Frontal cortex (tissue), 4 donors: ENCODE measurements around the gene IGSF11. TPM values are rescaled to one million over a fixed set of nuclear protein-coding genes. Genes with fewer than 3 reads are reported as not detected.
A peak's percentile ranks its signal among the peaks of the same experiment; 100 is the strongest.
"Not testable (repeated sequence)": the region's sequence is repeated elsewhere in the genome, so short reads cannot be mapped to it uniquely, and the experiment has no call there.

Experiments
- DNase-seq, 2 donors: peaks; one replicate each; pipeline ENCODE4 v3.0.0; 2012; ENCODE audit warnings: low spot score in 2 of 2
- FAIRE-seq: peaks from 2 replicates; lab custom pipeline; 2012; peaks lifted over from hg19 to GRCh38; lab: Jason Lieb, UNC
- total RNA-seq: library from RNA; depleted of rRNA; stranded (reverse); fragments of >200 nt; gene quantifications from one replicate; pipeline ENCODE4 v1.2.3, GENCODE V29; 2014
- donor health status: control.
- donor health status: control.
- donor health status: control.

The IGSF11 gene
- total RNA-seq, 1 donor from 2014 or later: 10.2 TPM

GRCh38 chr3:118991775-118992174, 42.9 kb downstream of the IGSF11 start:
- peak; percentile 99 for FAIRE-seq

DNA sequence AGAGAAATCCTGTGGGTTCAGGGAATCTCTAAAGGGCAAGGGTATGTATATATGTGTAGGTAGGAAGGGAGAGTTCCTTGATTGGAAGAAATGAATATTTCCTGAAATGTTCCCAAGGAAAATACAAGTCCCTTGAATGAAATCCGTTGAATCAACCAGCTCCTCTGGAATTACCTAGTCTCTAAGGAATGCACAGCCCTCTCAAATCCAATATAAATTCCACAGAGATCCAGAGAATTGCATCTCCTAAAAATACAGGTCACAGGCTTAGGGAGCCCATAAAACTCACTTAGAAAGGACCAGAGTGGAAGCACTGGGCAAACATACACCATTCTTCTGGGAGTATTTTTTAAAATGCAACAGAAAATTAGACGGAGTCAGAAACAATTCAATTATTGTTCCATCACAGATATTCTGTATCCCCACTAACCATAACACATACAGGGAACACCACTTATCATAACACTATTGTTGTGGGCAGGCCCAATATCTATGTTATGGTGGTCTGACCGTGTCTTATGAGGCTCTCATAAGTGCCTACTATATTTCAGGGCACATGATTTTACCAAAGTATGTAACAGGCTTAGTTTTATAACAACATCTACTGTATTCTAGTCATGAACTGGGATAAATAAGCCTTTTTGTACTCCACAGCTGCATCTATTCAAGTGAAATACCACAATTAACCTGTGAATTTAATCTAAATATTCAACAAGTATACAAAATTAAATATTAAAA, 43.7 kb downstream of the IGSF11 start:
- DNase-seq: no peak

More at GRCh38 chr3:118991775-118992174, 42.9 kb downstream of the IGSF11 start:
- peak; percentile 35 to 42 for DNase-seq

DNA sequence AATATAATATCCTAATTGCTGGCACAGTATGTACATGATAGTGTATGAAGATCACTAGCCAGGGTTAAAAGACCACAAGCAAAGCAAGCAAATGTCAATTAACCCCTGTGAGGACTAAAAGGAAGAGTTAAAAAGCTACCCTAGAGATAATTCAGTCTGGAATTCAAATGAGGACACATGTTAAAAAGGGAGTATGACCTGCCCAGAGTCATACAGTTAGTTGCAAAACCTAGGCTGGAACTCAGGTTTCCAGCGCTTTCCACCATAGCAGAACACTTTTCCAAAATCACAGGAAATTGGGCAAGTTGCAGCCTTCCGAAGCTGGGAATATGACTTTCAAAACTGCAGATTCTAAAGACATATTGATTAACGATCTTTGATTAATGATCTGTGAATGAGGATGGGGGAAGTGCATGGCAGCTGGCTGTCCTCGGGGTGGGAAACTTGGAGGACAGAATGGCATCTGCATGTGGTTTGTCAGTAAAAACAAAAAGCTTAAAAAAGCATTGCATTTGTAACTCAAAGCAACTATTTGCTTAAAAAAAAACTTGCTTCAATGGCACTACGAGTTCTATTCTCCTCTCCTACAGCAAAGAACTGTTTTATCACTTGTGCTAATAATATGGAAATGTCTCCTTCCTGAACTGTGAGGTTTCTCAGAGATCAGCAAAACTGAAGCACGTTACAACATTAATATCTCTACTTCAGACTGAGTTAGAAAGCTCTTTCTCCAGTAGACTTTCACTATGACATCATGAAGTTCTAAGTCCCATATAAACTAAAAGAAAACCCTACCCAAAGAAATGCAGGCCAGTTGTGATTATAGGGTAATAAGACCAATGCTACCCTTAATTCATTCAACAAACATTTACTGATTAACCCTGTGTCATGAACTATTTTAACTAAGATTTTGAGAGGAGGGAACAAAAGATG, 46.2 kb downstream of the IGSF11 start:
- no peak for DNase-seq
- FAIRE-seq: no peak

More for the DNA sequence above, 43.7 kb downstream of the IGSF11 start:
- no peak for FAIRE-seq

- FAIRE-seq: peak; percentile 62
- DNase-seq: peak in 1 of 2 donors; percentile 11
These were observed 47.2 kb downstream of the IGSF11 start for GRCh38 chr3:118987477-118987876.

DNA sequence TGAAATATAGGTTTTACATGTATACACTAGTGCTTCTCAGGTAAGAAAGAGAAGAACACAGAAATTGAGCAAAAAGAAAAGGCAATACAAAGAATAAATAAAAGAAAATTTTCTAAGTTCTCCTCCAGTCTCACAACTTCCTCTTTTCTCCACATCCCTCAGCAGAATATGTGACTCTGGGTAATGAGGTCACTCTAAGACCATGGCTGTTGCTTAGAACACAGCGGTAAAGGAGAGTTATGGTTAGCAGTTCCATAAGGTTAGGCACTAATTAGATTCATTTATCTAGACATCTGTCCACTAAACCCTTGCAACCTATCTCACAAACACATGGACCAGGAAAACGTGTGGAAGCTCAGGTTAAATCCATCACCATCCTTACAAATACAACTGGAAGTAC, 47.9 kb downstream of the IGSF11 start:
- DNase-seq (no peak), FAIRE-seq (no peak)

GRCh38 chr3:118984699-118985098, 49.9 kb downstream of the IGSF11 start:
- FAIRE-seq (no peak), DNase-seq (no peak)

GRCh38 chr3:118981494-118982134, 53.0 kb downstream of the IGSF11 start:
- FAIRE-seq: no peak
- DNase-seq: no peak

- no peak for DNase-seq
These were observed 53.8 kb downstream of the IGSF11 start for GRCh38 chr3:118980832-118981231.

GRCh38 chr3:118978393-118978758, 56.3 kb downstream of the IGSF11 start:
- no peak for FAIRE-seq
- no peak for DNase-seq

More at GRCh38 chr3:118980832-118981231, 53.8 kb downstream of the IGSF11 start:
- FAIRE-seq: no peak

GRCh38 chr3:118977671-118978392, 56.8 kb downstream of the IGSF11 start:
- DNase-seq (no peak), FAIRE-seq (no peak)

DNA sequence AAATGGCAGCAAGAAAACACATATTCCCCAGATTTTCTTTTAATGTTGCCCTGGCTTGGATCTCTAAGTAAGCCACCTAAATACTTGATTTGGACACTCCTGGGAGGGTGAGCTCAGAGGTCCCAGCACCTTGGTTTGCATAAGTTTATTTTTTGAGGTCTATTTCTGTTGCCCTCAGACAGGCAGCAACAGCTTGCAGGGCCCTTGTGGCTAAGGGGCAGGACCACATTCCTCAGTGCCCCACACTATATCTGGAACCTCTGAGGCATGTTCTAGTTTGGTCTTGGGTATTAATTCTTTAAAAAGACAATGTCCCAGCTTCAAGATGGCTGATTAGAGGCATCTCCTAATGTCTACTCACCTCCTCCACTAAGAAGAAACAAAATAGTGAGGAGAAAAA, 57.5 kb downstream of the IGSF11 start:
- FAIRE-seq: no peak

DNA sequence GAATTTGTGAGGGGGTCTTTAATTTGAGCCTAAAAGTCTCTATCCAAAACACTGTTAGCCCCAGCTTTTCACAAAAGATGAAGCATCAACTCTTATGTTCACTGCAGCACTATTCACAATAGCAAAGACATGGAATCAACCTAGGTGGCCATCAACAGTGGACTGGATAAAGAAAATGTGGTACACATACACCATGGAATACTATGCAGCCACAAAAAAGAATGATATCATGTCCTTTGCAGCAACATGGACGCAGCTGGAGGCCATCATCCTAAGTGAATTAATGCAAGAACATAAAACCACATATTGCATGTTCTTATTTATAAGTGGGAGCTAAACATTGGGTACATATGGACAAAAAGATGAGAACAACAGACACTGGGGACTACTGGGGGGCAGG, 59.2 kb downstream of the IGSF11 start:
- not testable (repeated sequence) for FAIRE-seq, DNase-seq

More for the DNA sequence above, 57.5 kb downstream of the IGSF11 start:
- no peak for DNase-seq

DNA sequence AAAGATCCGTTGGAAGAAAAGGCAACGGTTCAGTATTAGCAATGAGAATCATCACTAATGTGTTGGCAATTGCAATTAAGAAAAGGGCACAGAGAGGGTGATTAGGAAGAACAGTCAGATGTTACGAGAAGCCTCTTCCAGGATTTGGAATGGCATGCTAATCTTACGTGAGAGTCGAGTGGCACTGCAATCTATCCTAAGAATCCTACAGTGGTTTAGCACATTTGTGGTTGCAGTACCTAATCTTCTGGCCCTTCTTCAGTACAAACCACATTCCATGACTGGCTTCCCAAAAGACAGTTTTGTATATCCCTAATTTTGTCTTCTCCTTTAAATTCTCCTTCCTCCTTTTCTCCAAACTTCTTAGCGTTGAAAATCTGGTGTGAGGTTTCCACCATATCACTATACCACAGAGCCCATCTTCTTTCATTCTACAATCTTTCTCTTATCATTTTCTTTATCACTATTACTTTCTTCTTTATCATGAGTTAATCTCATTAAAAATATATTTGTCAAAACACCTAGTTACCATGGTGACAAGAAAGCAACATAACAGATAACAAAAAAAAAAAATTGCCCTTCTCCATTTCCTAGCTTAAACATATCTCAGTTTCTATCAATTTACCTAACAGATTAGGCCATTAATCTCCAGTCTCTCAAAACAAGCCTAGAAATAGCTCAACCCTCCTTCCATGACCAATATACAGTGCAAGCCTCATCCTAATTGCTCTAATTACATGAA, 60.1 kb downstream of the IGSF11 start:
- FAIRE-seq (no peak), DNase-seq (no peak)

- FAIRE-seq: no peak
- no peak for DNase-seq
These were observed 61.6 kb downstream of the IGSF11 start for GRCh38 chr3:118973050-118973449.

DNA sequence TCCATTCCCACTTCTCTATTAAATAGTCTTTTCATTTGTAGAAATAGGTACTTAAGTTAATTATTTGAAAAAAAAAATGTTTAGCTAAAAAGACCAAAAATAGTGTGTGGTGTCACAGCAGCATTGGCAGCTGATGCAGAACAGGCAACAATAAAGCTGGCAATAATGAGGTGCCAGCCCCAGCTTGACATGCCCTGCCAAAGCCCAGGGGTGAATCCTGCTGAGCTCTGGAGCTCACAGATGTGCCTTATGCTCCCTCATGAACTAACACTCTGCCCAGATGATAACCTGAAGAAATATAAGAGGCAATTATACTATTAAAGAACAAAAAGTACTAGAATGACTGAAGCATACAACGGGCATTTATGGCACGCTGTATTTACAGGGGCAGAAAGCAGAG, 63.8 kb downstream of the IGSF11 start:
- DNase-seq (no peak), FAIRE-seq (peak; percentile 75)

DNA sequence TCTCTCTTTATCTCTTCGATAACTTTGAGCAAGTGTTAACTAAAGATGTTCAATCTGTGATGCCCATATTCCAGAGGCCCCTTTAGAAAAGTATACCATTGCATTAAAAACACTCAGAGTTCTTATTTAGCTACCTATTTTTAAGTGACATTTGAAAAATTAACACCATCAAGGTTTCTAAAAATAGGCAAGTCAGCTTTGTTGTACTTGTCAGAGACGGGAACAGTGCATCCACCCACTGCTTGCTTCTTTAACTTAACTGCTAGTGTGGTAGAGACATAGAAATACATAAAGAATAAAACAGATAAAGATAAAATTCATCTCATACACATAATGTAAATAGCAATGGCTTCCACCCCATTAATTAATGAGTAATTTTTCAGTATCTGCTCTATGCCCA, 66.0 kb downstream of the IGSF11 start:
- DNase-seq (no peak), FAIRE-seq (no peak)

- FAIRE-seq (no peak), DNase-seq (no peak)
These were observed 66.5 kb downstream of the IGSF11 start for GRCh38 chr3:118968111-118968510.

DNA sequence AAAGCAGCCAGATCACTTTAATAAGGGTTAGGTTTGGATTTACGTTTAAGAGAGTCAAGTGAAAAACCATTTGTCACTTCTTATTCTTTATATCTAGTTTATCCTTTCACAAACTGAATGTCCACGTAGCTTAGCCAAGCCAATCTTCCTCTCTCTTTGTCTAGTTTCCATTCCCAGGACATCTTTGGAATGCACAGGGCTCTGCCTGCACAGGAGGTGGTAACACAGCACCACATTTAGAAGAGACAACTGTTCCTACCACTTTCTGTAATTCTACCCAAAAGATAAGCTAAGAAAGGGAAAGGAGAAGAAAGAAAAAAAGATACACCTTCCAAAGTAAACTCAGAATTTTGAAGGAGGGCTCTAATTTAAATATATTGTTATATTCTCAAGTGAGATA, 67.9 kb downstream of the IGSF11 start:
- no peak for FAIRE-seq
- DNase-seq: no peak

DNA sequence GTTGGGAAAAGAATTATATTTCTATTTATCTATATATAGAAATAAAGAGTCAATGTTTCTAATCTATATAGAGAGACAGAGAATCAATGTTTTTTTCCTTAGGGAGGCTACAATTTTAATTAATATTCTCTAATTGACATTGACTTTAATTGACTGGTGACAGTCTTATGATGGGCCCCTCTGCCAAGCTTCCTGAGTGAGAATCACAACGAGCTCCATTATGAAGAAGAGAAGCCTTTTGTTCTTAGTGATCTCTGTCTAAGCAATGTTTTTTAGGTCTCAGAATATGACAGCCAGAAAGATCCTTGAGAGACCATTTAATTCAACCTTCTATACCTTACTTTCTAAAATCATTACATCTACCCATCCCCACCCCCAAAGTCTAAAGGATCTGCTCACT, 70.9 kb downstream of the IGSF11 start:
- no peak for DNase-seq
- FAIRE-seq: no peak
